ENCODE measurements around the gene FUCA1. TPM values are rescaled to one million over a fixed set of nuclear protein-coding genes. Genes with fewer than 3 reads are reported as not detected.

FUCA1 gene
- total RNA-seq, 1 donor from 2014 or later: 21.1 TPM

DNA sequence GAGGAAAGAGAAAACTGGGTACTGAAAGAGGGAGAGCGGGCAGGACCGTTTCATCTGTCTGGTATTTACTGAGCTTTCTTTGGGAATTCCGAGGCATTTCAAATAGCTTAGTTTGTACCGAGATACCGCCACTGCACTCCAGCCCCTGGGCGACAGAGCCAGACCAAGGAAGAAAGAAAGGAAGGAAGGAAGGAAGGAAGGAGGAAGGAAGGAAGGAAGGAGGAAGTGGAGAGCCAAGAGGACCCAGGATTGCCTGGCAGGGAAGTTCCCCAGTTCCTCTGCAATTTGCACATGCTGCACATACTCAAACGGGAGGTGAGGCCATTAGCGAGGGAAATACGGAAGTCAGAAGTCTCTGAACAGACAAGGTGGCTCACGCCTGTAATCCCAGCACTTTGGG is 961 bp upstream of the FUCA1 start:
- DNase-seq (ENCODE audit: low read depth) (no peak), FAIRE-seq (no peak)
- Histone ChIP-seq H3K4me3 (ENCODE audit: low read depth, low read length) (no peak overlapping the region), H3K27me3 (ENCODE audit: control insufficient read depth, insufficient read depth, low read length) (peaks cover 4% of the 10 kb centered on the region), H3K36me3 (ENCODE audit: control insufficient read depth, insufficient read depth, low read length) (no peaks in the 10 kb centered on the region)
- TF ChIP-seq, protein P1, sequence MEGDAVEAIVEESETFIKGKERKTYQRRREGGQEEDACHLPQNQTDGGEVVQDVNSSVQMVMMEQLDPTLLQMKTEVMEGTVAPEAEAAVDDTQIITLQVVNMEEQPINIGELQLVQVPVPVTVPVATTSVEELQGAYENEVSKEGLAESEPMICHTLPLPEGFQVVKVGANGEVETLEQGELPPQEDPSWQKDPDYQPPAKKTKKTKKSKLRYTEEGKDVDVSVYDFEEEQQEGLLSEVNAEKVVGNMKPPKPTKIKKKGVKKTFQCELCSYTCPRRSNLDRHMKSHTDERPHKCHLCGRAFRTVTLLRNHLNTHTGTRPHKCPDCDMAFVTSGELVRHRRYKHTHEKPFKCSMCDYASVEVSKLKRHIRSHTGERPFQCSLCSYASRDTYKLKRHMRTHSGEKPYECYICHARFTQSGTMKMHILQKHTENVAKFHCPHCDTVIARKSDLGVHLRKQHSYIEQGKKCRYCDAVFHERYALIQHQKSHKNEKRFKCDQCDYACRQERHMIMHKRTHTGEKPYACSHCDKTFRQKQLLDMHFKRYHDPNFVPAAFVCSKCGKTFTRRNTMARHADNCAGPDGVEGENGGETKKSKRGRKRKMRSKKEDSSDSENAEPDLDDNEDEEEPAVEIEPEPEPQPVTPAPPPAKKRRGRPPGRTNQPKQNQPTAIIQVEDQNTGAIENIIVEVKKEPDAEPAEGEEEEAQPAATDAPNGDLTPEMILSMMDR (IDR thresholded peaks at IDR 0.05; ENCODE audit: insufficient read depth, low read length, severe bottlenecking): no peak

DNA sequence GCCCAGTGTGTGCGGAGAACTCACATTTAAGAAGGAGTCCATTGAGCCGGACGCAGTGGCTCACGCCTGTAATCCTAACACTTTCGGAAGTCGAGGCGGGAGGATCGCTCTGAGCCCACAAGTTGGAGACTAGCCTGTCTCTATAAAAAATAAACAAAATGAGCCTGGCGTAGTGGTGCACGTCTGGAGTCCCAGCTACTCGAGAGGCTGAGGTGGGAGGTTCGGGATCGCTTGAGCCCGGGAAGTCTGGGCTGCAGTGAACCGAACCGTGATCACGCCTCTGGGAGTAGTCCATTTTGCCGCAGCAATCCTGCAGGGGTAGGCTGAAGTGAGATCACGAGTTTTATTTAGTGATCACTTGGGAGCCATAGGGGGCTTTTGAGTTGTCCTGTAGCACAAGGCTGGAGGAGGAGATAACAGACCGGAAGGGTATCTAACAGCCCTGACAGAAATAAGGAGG is 497 bp upstream of the FUCA1 start:
- peak overlapping the region; percentile 79 for H3K4me3 ChIP-seq (ENCODE audit: low read depth, low read length)
- no peaks in the 10 kb centered on the region for H3K36me3 ChIP-seq (ENCODE audit: control insufficient read depth, insufficient read depth, low read length)
- peaks cover 4% of the 10 kb centered on the region for H3K27me3 ChIP-seq (ENCODE audit: control insufficient read depth, insufficient read depth, low read length)
- DNase-seq (ENCODE audit: low read depth) (no peak), FAIRE-seq (no peak)
- TF ChIP-seq, protein P1 (IDR thresholded peaks at IDR 0.05; ENCODE audit: insufficient read depth, low read length, severe bottlenecking): no peak

DNA sequence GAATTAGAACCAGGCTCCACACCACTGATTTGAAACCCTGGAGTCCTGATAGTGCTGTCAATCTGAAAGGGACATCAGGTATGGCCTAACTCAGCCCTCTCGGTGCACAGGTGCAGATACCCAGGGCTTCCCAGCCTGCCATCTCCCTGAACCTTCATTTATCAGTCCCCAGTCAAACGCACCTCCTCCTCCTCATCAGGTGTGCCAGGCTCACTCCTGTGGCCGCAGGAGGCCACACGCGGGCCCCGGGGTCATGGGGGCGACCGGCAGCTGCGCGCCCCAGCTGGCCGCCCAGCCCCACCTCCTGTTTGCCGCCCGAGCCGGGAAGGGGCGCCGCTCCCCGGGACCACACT is 572 bp downstream of the FUCA1 start:
- Histone ChIP-seq H3K36me3 (ENCODE audit: control insufficient read depth, insufficient read depth, low read length) (no peaks in the 10 kb centered on the region), H3K27me3 (ENCODE audit: control insufficient read depth, insufficient read depth, low read length) (peaks cover 4% of the 10 kb centered on the region), H3K4me3 (ENCODE audit: low read depth, low read length) (peak overlapping the region; percentile 79)
- TF ChIP-seq, protein P1 (IDR thresholded peaks at IDR 0.05; ENCODE audit: insufficient read depth, low read length, severe bottlenecking): no peak
- FAIRE-seq (no peak), DNase-seq (ENCODE audit: low read depth) (no peak)

GRCh38 chr1:23865543-23865930 is 2.6 kb downstream of the FUCA1 start:
- FAIRE-seq: peak; percentile 52
- peak; percentile 97 for DNase-seq (ENCODE audit: low read depth)
- Histone ChIP-seq H3K27me3 (ENCODE audit: control insufficient read depth, insufficient read depth, low read length) (peaks cover 4% of the 10 kb centered on the region), H3K4me3 (ENCODE audit: low read depth, low read length) (no peak overlapping the region), H3K36me3 (ENCODE audit: control insufficient read depth, insufficient read depth, low read length) (no peaks in the 10 kb centered on the region)
- TF ChIP-seq, protein P1 (IDR thresholded peaks at IDR 0.05; ENCODE audit: insufficient read depth, low read length, severe bottlenecking): no peak

DNA sequence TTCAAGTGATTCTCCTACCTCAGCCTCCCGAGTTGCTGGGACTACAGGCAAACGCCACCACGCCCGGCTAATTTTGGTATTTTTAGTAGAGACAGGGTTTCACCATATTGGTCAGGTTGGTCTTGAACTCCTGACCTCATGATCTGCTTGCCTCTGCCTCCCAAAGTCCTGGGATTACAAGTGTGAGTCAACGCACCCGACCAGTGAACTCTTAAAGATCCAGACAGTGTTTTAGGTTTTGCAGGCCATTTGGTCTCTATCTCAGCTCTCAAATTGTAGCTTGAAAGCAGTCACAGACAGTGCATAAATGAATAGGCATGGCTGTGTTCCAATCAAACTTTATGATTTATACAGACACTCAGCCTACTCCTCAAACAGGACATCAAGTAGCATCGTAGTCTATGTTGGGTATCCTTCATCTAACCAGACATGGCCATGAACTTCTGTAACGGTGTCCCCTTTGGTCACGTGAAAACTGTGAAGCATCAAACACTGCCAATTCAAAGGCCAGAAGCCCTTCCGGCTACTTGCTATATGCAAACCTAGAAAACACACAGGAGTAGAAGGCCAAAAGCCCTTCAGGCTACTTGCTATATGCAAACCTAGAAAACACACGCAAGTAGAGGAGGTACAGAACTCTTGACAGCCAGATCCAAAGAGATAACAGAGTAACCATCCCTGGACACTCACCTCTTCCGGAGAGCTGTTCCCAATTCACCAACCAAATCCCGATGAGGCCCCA is 3.1 kb downstream of the FUCA1 start:
- TF ChIP-seq, protein P1 (IDR thresholded peaks at IDR 0.05; ENCODE audit: insufficient read depth, low read length, severe bottlenecking): no peak
- no peak for FAIRE-seq
- no peak overlapping the region for H3K4me3 ChIP-seq (ENCODE audit: low read depth, low read length)
- H3K27me3 ChIP-seq (ENCODE audit: control insufficient read depth, insufficient read depth, low read length): peaks cover 4% of the 10 kb centered on the region
- H3K36me3 ChIP-seq (ENCODE audit: control insufficient read depth, insufficient read depth, low read length): no peaks in the 10 kb centered on the region
- no peak for DNase-seq (ENCODE audit: low read depth)

- TF ChIP-seq, protein P1 (IDR thresholded peaks at IDR 0.05; ENCODE audit: insufficient read depth, low read length, severe bottlenecking): no peak
- no peak overlapping the region for H3K4me3 ChIP-seq (ENCODE audit: low read depth, low read length)
- DNase-seq (ENCODE audit: low read depth): no peak
- H3K36me3 ChIP-seq (ENCODE audit: control insufficient read depth, insufficient read depth, low read length): no peaks in the 10 kb centered on the region
- peaks cover 2% of the 10 kb centered on the region for H3K27me3 ChIP-seq (ENCODE audit: control insufficient read depth, insufficient read depth, low read length)
- peak; percentile 23 for FAIRE-seq
Observed at GRCh38 chr1:23862640-23863039, 5.5 kb downstream of the FUCA1 start.

Data from bronchial epithelial cell (primary cell).